ENCODE results near the gene EXOC8. TPM values are rescaled to one million over a fixed set of nuclear protein-coding genes. Genes with fewer than 3 reads are reported as not detected.

EXOC8 gene
- total and polyA plus RNA-seq, 2 of the 13 experiments (the other 11 are each of a cell fraction or from before 2014, with no cell fraction given): 2.1 to 7.9 TPM

- TF ChIP-seq ZNF605 (CRISPR knock-in tag; IDR thresholded peaks at IDR 0.05) (peak; percentile 74), RBM39 (IDR thresholded peaks at IDR 0.05; ENCODE audit: low read depth, low read length, poor library complexity, severe bottlenecking) (no peak), ZNF354B (CRISPR knock-in tag; IDR thresholded peaks at IDR 0.05) (no peak), ZNF263 (CRISPR knock-in tag; IDR thresholded peaks at IDR 0.05) (0 out of 2 replicates have a peak, but pooled peaks have one; percentile 57), SRSF4 (IDR thresholded peaks at IDR 0.05; ENCODE audit: low read depth, low read length, poor library complexity, severe bottlenecking) (no peak), CREB1 (IDR thresholded peaks at IDR 0.05) (no peak), CREB1 (CRISPR knock-in tag; IDR thresholded peaks at IDR 0.05) (no peak), TOE1 (CRISPR knock-in tag; IDR thresholded peaks at IDR 0.05) (no peak), PPARG (CRISPR knock-in tag; conservative IDR thresholded peaks at IDR 0.05) (no peak), ZNF556 (CRISPR knock-in tag; IDR thresholded peaks at IDR 0.05; ENCODE audit: borderline replicate concordance) (no peak; the same call in 1 of the 2 replicates), ZNF430 (CRISPR knock-in tag; IDR thresholded peaks at IDR 0.05) (peak; percentile 61; the same call in 1 of the 2 replicates), DR1 (CRISPR knock-in tag; IDR thresholded peaks at IDR 0.05) (0 out of 2 replicates have a peak, but pooled peaks have one; percentile 12), ARID3A (IDR thresholded peaks at IDR 0.05; ENCODE audit: low read depth, low read length) (no peak), ZMAT3 (CRISPR knock-in tag; conservative IDR thresholded peaks at IDR 0.05) (no peak), HMGA1 (CRISPR knock-in tag; conservative IDR thresholded peaks at IDR 0.05) (no peak), ETV6 (CRISPR knock-in tag; conservative IDR thresholded peaks at IDR 0.05) (no peak), ZSCAN12 (CRISPR knock-in tag; IDR thresholded peaks at IDR 0.05) (0 out of 2 replicates have a peak, but pooled peaks have one; percentile 4)
- TF ChIP-seq, protein P1, sequence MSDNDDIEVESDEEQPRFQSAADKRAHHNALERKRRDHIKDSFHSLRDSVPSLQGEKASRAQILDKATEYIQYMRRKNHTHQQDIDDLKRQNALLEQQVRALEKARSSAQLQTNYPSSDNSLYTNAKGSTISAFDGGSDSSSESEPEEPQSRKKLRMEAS (IDR thresholded peaks at IDR 0.05): no peak; the same call in 1 of the 2 replicates
- TF ChIP-seq, protein P2, sequence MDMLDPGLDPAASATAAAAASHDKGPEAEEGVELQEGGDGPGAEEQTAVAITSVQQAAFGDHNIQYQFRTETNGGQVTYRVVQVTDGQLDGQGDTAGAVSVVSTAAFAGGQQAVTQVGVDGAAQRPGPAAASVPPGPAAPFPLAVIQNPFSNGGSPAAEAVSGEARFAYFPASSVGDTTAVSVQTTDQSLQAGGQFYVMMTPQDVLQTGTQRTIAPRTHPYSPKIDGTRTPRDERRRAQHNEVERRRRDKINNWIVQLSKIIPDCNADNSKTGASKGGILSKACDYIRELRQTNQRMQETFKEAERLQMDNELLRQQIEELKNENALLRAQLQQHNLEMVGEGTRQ (IDR thresholded peaks at IDR 0.05; ENCODE audit: low read depth, low read length): no peak
- TF ChIP-seq, protein P2 (CRISPR knock-in tag; IDR thresholded peaks at IDR 0.05; ENCODE audit: borderline replicate concordance): no peak
Observed at GRCh38 chr1:231338270-231339128, 847 bp upstream of the EXOC8 start, which contains the start of gene SPRTN (continued).

Measured in HepG2 (cell line).